ENCODE results near the gene KRT86.
"Not testable (repeated sequence)": the region's sequence is repeated elsewhere in the genome, so short reads cannot be mapped to it uniquely, and the experiment has no call there.

GRCh38 chr12:52304941-52305411 lies 30.5 kb downstream of the KRT86 start:
- TF ChIP-seq BHLHE40 (IDR thresholded peaks at IDR 0.05; ENCODE audit: borderline replicate concordance); FOXA1 (IDR thresholded peaks at IDR 0.05); CTBP1 (IDR thresholded peaks at IDR 0.05; ENCODE audit: borderline replicate concordance); TARDBP (IDR thresholded peaks at IDR 0.05); LEF1 (IDR thresholded peaks at IDR 0.05; ENCODE audit: borderline replicate concordance); PKNOX1 (IDR thresholded peaks at IDR 0.05); HDGF (IDR thresholded peaks at IDR 0.05; ENCODE audit: borderline replicate concordance); NFRKB (IDR thresholded peaks at IDR 0.05); SUZ12 (IDR thresholded peaks at IDR 0.05); ELF4 (IDR thresholded peaks at IDR 0.05); L3MBTL2 (conservative IDR thresholded peaks at IDR 0.05): not testable (repeated sequence)
